IPS-18c (cell line): ENCODE results near the gene POLD2.

Source experiments
- H3K4me3 ChIP-seq: 2 replicates; pipeline ENCODE4 v1.7.0; 2013; ENCODE audit warnings: low read depth, mild to moderate bottlenecking, low read length, moderate library complexity; ENCODE audit not compliant: insufficient read depth
- H3K9me3 ChIP-seq: one replicate; pipeline ENCODE4 v1.6.1; 2013; ENCODE audit warnings: mild to moderate bottlenecking, low read length, moderate library complexity; ENCODE audit not compliant: control insufficient read depth, insufficient read depth

The POLD2 gene

GRCh38 chr7:44066494-44067063, 56.8 kb downstream of the POLD2 start:
- H3K4me3 ChIP-seq: peak overlapping the region; percentile 15; the same call in 1 of the 2 replicates
- H3K9me3 ChIP-seq: no peaks in the 10 kb centered on the region

GRCh38 chr7:44066111-44066460, 57.3 kb downstream of the POLD2 start:
- no peak overlapping the region for H3K4me3 ChIP-seq
- H3K9me3 ChIP-seq: no peaks in the 10 kb centered on the region

DNA sequence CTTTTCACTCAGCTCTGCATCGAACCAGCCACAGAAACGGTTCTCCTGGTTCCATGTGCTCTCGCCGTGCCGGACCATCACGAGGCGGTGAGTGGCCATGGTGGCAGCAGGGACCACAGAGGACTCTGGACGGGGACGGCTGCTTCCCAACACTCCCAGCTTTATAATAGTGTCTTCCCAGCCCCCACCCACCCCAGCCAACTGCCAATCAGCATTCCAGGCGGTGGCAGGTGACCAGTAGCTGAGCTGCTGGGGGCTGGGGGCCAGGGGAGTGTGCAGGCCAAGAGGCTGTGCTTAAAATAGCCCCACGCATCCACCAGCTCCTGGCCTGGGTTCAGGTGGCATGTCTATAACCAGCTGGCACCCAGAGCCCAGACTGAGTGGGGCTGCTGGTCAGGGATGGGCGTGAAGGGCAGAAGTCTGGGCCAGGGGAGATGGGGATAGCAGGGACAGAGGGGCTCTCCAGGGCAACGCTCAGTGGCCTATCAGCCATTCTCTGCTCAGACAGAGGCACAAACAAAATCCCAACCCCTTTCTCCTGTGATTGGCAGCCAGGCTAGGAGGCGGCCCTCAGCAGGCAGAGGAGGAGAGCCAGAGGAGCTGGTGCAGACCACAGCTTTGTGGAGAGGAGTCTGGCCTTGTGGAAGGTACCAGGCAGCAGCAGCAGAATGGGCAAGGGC, 57.8 kb downstream of the POLD2 start, which contains the start of gene PGAM2:
Gene PGAM2 (minus strand): TSS at position 137 of the 680 bp plus-strand sequence. CDS start 38 bp downstream, at position 99.
- Histone ChIP-seq H3K9me3 (no peaks in the 10 kb centered on the region), H3K4me3 (no peak within 1 kb of the TSS; the same call in 1 of the 2 replicates)

GRCh38 chr7:44064791-44065430, 58.4 kb downstream of the POLD2 start:
- no peaks in the 10 kb centered on the region for H3K9me3 ChIP-seq
- no peak overlapping the region; the same call in 1 of the 2 replicates for H3K4me3 ChIP-seq
